GM19395 (cell line): ENCODE data around the gene PTPRD.
"Not testable (repeated sequence)": the region's sequence is repeated elsewhere in the genome, so short reads cannot be mapped to it uniquely, and the experiment has no call there.

Experiments used
- ATAC-seq: cut with Tn5 transposase; IDR thresholded peaks from one replicate; pipeline ENCODE4 v1.9.1; 2021; ENCODE audit warnings: mild to moderate bottlenecking, moderate library complexity; ENCODE audit not compliant: unreplicated experiment

PTPRD gene

GRCh38 chr9:9396518-9396917 lies 1216.3 kb downstream of the PTPRD start:
- ATAC-seq, result no peak

GRCh38 chr9:9395539-9395938 lies 1217.3 kb downstream of the PTPRD start:
- ATAC-seq, result no peak

- ATAC-seq, result no peak
These were observed 1220.0 kb downstream of the PTPRD start for GRCh38 chr9:9392755-9393154.

GRCh38 chr9:9389904-9390303 lies 1222.9 kb downstream of the PTPRD start:
- no peak for ATAC-seq

DNA sequence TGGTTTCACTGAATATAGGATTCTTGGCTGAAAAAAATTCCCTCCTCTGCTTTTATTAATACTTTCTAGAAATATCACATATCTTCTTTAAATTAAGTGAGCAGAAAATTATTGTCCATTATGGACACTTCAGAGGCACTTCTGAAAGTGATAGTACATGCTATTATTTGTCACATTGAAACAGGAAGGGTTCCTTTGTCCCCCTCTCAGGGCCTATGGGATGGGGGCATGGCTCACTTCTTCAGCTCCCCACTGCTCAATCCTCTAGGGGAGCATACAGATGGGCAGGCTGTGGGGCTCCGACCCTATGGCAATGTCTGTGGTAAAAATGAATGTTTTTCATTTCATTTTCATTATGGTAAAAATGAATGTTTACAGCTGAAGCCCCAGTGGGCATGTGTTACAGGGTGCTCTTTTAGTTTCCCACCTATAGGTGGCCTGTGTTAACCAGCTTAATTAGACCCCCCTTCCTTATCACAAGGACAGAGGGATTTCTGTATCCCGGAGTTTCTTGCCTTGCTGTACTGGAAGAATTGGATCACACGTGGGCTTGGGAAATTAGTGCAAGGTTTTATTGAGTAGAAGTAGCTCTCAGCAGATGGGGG lies 1225.2 kb downstream of the PTPRD start:
- no peak for ATAC-seq

DNA sequence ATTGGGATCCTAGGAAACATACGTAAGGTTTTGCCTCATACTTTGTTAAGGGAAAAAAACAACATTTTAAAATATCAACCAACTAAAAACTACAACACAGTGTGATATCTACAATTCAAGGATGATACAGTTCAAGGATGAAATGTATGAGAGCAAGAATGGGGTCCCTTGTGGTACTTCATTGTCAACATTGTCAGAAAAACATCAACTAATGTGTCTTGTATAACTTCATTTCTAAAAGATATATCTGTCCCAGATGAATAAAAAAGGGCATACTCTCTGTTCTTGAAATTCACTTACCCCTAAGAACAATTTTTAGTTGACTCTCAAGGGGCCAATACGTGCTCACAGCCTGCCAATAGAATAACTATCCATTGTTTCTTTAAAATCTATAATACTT lies 1250.5 kb downstream of the PTPRD start:
- no peak for ATAC-seq

DNA sequence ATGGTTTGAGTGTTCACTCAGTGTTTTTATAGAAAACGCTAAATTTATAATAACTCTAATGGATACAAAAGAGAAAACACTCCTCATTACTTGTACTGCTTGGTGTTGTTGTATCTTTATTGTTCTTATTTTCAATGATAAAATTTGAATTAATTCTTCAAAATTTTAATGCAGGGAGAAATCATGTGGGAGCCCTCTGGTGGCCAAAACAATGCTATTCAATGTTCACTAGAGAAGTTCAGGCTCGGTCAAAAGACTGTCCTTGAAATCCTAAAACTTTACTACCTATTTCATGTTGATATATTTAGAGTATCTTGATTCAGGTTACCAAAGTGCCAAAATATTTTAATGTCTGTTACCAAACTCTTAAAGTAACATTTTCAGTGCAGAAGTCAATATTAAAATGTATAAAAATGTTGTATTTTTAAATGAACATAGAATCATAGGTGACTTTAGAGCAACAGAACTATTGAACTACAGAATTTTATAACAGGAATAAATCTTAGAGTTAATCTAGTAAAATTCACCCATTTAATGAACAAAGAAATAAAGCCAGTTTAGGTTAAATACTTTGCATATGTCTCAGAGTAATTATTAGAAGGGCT lies 1259.8 kb downstream of the PTPRD start:
- no peak for ATAC-seq

GRCh38 chr9:9341203-9341602 lies 1271.6 kb downstream of the PTPRD start:
- no peak for ATAC-seq

DNA sequence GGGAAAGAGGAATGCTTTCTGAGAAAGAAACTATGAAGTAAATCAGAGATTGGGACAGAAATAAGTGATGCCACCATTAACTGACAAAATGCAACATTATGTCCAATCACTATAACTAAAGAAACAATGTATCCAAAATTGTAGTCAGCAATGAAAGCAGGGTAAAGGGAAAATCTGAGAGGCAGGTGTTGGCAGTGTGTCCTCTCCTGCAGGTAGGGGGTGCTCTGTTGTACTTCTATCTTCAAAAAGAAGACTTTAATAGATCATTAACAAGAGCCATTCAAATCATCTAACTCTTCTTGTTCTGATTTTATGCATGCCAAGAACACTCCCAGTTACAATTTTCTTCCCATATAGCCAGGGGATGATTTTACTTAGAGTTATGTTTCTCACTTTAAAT lies 1275.7 kb downstream of the PTPRD start:
- no peak for ATAC-seq

GRCh38 chr9:9326749-9327148 lies 1286.1 kb downstream of the PTPRD start:
- no peak for ATAC-seq

DNA sequence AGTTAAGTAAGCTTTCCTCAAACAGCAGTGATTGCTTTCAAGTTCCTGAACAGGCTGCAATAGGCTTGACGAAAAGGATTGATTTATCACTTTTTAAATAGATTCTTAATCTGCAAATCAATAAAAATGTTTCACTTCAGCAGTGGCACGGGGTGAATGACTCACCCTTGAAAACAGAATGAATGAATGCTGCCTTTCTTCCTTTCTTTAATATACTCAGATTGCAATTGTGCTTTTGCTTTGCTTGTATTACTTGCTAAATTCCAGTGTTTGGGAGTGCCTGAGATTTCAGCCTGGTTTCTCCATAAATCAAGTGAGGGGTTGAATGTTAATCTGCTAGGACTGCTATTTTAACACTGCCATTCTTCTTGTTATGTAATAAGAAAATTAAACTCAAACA lies 1293.8 kb downstream of the PTPRD start:
- no peak for ATAC-seq

- not testable (repeated sequence) for ATAC-seq
These were observed 1302.1 kb downstream of the PTPRD start for GRCh38 chr9:9310743-9311142.

DNA sequence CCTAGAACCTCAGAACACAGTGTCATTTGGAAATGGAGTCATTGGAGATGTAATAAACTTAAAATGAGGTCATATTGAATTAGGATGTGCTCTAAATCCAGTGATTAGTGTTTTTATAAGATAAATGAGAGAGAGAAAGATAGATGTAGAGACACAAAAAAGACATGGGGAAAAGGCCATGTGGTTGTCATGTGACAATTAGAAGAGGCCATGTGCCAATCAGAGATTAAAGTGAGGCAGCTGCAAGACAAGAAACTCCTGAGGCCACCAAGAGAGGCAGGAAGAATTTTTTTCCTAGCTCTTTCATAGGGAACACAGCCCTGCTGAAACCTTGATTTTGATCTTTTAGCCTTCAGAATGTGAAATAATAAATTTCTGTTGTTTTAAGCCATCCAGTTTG lies 1307.2 kb downstream of the PTPRD start:
- ATAC-seq, result no peak

- no peak for ATAC-seq
These were observed 1313.7 kb downstream of the PTPRD start for GRCh38 chr9:9299134-9299533.

DNA sequence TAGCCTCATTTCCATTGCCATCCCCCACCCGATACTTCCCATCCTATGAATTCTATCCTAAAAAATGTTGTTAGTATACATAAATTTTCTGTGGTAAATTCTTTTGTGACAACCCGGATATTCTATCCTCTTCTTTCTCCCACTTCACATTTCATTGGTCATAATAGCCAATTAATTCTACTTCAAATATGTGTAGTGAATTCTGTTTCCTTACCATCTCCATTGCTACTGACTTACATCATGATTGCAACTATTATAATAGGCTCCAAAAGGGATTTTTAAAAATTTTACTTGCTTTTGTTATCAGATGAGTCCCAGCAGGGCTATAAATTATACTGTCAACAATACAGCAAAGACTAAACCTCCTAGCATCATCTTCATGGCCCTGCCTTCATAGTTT lies 1326.8 kb downstream of the PTPRD start:
- no peak for ATAC-seq

DNA sequence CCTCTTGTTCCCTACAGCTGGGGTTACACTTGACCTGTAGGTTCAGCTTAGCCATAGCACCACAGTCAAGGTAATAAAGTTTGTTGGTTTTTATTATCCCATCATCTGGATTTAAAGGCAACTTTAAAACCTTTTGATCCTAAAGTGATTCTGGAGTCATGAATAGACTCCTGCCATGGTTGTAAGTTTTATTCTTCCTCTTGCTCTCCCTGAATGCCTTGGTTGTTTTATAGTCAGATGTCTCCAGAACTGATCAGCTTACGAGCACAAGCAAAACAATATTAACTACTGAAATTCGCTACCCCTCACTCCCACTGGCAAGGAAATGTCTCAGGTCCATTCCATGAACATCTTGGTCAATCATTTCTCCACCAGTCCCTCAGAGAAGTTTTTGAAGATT lies 1328.6 kb downstream of the PTPRD start:
- no peak for ATAC-seq

GRCh38 chr9:9283159-9283986 lies 1329.4 kb downstream of the PTPRD start:
- ATAC-seq, result no peak

- ATAC-seq, result no peak
These were observed 1337.2 kb downstream of the PTPRD start for GRCh38 chr9:9275601-9276000.

- no peak for ATAC-seq
These were observed 1354.8 kb downstream of the PTPRD start for GRCh38 chr9:9257999-9258498.

- no peak for ATAC-seq
These were observed 1366.1 kb downstream of the PTPRD start for GRCh38 chr9:9246726-9247125.

DNA sequence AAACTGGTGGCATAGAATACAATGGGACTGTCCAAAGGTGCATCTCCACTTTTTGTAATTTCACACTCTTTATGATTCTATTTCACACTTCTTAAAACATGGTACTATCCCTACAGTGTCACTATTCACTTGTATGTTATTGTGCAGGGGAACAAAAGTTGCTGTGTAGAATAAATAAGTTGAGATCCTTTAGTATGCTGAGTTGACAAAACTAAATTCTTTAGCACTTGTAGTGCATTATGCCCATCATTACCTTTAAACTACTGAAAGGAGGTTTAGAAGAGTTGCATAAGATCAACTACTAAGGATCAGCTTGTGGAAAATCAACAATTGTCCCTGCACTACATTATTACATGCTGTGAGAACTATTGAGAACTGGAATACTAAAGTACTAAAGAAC lies 1380.9 kb downstream of the PTPRD start:
- ATAC-seq, result no peak

DNA sequence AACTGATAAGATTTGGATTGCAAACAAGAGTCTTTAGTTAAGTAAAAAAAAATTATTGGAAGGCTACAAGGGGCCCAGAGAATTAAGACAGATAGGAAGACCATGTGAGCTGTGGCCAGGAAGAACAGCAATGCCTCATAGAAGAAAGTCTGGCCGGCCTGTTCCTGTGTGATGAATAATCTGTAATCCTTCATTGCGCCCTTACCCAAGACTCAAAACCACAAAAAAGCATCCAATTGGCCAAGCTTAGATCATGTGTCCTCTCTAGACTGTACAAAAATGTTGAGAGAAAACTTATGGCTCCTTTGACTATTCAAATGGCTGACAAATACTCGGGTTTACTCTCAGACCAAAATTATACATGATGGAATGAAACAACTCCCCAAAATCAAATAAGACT lies 1383.5 kb downstream of the PTPRD start:
- ATAC-seq, result no peak
